NCI-H748 treated with DMSO at 0.1 percent for 48 hours (cell line): ENCODE data around the gene AGT.
A peak's percentile ranks its signal among the peaks of the same experiment; 100 is the strongest.

Experiments
- DNase-seq: peaks from one replicate; lab custom pipeline; 2025; lab: John Stamatoyannopoulos, UW

Gene AGT

DNA sequence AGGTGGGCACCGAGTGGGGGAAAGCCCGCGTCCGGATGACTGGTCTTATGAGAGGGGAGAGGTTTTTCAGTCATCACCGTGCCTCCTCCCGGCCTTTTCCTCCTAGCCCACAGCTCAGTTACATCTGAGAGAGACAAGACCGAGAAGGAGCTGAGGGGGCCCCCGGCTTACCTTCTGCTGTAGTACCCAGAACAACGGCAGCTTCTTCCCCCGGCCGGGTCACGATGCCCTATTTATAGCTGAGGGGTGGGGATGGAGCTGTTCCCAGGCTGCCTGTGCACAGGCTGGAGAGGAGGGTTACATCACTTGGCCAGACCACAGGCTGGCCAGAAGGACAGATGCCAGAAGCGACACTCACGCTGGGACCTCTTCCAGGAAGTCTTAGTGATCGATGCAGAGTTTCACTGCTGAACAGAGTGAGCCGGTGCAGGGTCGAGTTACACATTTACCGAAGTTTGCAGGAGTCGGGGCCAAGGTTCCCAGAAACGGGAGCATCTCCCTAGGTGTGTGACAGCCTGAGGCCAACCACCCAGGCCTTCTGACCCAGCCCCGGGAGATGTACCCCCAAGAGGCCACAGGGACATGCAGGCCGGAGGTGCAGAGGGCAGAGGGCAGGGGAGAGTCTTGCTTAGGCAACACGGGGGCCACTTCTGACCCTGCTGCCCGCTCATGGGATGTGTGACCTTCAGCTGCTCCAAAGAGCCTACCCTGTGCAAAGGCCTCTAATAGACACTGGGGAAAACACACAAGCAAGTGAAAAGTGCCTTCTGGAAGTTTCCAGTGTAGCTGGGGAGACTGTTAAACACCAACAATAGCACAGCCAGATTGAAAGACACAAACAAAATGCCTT is at the start of gene AGT:
TSS of gene AGT (minus strand) at position 208 of the 850 bp plus-strand sequence. CDS start 3,299 bp downstream, outside the sequence.
- DNase-seq = no peak

DNA sequence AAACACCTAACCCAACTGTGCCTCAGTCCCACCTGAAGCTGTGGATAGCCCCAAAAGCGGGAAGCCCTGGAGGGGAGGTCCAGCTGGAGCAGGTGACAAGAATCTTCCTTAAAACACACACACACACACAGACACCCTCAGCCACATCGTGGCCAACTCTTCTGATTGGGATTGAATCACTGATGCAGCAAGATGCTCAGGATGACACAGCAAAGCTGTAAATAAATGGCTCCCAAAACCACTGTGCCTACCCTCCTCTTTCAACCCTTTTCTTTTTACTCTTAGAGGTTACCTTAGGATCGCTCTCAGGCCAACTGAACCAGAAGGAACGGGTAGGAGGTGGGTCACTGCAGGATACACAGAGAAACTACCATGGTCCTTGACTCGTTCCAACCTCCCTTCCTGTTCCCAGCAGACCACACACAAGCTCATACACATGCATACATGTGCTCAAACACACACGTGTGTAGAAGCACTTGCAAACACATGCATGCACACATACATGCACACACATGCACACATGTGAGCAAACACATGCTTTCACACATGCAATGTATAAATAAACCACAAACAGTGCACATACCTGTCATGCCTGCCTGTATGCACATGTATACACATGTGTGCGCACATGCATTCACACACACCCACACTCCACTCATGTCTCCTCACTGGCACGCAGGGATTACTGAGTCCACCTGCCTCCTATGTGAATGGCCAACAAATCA is 47.7 kb upstream of the AGT start:
- DNase-seq = no peak

DNA sequence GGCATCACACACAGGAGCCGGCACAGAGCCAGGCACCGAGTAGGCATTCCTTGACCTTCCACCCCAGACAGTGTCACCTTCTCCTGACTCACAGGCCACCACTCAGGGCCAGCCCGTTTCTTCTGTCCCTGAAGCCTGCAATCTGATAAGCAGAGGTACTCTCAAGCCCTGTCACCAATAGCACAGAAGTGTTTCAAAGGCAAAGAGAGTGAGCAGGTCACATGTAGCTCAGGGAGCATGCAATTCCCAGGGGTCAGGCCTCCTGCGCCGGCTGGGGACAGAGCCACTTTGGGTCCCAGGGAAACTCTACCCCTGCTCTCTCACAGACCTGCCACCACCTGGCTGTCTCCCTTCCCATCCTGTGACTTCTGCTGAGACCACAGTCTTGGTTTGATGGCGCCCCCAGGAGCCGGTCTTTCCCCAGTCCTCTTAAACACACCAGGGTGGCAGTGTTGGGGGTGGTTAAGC is 46.5 kb upstream of the AGT start:
- DNase-seq = no peak

DNA sequence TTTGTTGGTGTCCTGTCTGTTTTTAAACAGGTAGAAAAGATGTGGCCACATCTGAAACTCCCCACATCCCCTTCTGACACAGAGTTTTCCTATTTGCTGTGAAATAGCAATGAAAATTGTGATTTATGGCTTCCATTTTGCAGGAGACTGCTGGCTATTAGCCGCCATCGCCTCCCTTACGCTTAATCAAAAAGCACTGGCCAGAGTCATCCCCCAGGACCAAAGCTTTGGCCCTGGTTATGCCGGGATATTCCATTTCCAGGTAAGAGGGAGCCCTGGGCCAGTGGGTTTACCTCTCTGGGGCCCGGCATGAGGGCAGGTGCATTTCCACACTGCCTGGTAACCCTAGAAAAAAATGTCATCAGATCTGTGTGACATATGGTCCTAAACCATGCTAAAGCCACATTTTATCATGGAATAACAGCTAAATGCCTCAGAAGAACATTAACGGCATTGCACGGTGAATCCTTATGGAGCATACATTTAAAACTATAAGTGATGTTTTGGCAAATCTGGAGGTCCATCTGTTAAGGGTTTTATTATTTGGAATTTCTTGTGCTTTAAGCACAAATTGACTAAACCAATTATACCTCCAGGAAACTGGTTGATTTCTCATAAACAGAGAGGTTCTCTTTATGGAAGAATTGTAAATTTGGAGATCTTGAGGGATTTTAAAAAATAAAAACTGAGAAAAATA is 45.6 kb upstream of the AGT start:
- no peak for DNase-seq

DNA sequence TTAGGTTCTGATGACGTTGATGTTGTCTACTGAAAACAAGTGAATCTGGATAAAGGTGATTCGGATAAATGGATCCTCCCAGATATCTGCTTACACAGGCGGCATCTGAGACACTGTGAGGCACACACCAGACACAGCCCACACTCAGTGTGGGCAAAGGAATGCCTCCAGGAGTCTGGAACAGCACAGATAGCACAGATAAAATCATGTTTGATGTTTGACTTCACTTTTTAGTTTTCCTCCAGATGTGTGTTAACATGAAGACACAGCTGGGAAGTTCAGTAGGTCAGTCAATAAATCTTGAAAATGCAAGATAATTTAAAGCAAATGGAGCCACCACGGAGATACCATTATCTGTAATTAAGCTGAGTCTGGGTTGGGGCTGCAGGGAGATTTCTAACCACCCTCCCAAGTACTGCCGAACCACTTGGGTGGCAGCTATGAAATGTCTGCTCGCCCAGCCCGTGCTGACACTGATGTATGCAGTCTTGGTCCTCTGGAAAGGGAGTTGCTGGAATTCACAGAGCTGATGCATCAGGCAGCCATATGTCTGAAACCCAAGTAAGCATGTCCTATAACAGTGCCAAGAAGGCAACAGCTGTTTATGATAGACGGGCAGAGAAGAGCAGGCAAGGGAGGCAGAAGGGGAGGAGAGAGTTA is 44.9 kb upstream of the AGT start:
- no peak for DNase-seq

DNA sequence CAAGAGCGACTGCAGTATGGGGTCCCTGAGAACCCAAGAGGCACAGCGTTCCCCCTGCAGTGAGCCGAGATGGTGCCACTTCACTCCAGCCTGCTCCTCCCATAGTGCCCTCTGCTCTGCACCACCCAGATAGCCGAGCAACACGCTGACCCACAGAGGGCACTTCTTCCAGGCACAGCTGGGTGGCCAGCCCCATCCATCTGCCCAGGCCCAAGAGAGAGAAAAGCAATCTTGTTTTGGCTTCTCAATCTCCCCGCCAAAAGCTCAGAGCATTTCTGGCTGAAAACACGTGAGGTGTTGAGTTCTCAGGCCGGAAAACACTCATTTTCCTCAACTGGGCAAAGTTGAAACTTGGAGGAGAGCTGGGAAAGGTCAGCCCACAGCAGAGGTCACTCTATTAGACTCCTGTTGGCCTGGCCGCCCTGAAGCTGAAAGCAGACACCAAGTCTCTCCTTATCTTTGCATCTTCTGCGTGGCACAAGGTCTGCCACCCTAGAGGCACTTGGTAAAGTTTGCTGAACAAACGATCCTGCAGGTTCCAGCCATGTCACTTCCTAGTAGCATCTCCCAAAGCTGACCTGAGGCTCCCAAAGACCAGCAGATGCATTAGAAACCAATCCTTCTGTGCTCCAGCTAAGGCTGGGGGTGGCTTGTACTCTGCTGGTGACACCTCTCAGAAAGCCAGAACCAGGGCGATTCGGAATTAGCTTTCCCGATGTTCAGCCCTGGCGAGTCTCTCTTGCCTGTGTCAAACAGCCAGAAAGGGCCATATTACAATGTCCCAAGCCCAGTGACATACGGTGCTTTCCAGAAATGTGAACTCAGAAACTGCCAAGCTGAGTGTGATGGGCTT is 44.2 kb upstream of the AGT start:
- DNase-seq = no peak

DNA sequence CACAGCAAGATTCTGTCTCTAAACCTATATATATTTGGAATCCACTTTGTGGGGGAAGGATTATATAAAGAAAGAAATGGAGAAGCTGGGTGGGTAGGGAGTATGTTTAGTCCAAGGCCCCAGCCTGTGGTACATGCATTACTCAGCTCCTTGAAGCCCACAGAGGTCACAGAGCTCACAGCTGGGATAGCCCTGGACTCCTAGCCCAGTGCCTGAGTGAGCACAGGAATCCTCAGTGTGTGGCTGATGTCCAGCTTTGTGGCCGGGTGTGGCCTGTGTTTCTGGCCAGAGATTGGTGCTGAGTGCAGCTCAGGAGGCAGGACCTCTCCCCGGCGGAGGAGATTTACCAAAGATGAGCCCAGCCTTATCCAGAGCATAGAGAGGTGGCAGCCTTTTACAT is 40.9 kb upstream of the AGT start:
- no peak for DNase-seq

DNA sequence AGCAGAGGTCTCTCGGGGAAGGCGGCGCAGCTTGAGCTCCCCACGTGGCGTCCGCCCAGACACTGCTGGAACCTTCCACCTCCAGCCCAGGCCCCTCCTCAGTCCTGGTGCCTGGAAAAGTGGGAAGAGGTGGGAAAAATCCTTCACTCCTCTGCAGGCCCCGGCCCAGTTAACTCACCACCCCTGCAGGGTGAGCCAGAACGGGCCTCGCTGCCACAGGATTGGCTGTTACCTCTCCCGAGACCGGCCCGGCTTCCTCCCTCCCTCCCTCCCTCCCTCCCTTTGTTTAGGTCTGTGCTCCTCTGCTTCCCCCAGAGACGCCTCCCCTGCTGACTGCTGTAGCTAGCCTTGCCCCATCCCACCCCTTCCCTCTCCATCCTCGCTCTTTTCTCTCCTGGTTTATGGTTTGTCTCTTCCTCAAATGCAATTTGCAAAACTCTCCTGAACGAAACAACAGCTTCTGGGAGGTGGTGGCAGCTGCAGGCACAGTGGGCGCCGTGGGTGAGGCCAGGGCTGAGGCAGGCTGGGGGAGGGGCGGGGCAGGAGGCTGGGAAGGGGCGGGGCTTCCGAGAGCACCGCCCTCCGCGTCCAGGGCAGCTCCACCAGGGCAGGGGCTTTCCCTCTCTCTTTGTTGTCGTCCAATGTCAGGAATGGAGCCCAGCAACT is 39.8 kb upstream of the AGT start:
- peak; percentile 73 for DNase-seq

DNA sequence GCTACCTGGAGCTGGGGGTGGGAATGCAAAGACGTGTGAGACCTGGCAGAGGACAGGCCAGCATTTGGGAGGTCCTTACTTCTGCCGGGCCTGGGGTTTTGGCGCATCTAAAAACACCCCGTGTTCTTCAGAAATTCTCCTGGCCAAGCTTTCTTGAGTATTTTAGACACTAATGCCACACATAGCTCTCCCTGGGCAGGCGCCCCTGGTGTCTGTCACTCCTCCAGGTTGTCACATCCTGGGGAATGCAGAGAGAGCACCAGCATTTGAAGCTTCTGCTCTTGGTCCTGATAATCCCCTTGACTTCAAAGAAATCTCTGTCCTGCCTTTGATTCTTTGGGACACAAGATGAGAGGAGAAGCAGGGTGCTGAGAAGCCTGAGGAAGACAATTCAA is 39.3 kb upstream of the AGT start:
- DNase-seq = no peak

DNA sequence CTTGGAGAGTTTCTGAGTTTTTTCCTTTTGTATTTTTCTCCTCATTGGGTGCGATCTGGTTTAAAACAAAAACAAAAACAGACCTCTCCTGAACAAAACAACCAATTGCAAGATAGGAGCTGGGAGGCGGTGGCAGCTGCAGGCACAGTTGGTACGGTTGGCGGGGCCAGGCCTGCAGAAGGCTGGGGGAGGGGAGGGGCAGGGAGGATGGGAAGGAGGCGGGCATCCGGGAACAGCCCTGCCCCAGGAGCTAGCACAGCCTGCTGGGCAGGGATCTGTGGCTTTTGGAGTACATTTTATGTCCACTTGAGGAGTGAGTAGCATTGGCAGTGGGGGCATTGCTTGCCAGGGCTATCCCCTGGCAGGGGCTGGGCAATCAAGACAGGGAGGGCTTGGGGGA is 38.5 kb upstream of the AGT start:
- DNase-seq = peak; percentile 37

DNA sequence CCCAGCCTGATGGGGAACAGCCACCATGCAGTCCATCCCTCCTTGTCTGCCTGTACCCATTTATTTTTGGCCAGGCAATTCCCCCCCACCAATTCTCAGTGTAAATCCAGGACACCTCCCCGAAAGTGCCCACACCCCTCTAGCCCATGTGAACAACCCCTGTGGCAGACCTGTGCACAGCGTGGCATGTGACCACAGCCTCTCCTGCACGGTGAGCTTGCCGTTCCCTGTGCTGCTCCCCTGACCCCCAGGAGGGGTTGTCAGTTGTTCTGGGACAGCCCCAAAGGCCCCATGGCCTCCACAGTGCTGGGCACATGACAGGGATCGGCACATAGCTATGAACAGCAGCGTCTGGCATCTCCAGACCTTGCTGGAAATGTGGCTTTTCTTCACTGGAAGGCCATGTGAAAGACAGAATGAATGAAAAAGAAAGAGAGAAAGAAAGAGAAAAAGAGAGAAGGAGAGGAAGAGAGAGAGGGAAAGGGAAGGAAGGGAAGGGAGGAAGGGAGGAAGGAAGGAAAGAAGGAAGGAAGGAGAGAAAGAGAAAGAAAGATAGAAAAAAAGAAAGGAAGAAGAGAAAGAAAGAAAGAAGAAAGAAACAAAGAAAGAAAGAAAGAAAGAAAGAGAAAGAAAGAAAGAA is 37.2 kb upstream of the AGT start:
- DNase-seq = no peak

DNA sequence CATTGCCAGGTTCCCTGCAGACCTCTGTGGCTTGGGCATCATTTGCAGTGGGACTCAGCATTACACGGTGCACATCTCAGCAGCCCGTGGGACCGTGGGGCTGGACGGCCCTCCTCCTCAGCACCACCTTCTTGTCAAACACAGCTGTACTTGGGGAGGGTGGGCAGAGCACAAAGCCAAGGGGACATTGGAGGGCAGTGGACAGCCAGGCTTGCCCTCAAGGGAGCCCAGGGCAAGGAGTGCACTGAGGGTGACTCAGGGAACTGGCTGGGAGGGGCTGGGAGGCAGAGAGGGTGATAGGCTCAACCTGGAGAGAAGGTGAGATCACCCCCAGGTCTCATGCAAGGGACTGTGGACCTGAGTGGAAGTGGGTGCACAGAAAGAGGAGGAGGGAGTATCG is 36.7 kb upstream of the AGT start:
- DNase-seq = no peak

DNA sequence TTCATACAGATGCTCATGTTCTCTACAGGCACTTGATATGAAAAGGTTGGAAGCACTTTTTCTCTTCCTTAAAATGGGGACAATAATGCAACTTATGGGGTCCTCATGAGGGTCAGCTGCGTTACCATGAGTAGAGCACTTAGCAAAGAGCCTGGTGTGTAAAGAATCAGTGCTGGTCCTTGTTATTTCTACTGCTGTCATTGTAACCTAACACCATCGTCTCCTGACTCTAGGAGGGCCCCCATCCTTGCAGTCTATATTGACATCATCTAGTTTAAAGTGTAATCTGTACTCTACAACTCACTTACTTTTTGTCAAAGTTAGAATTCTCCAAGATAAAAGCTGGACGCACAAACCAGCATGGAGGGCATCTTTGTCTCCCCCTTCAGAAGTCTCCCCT is 35.7 kb upstream of the AGT start:
- no peak for DNase-seq

DNA sequence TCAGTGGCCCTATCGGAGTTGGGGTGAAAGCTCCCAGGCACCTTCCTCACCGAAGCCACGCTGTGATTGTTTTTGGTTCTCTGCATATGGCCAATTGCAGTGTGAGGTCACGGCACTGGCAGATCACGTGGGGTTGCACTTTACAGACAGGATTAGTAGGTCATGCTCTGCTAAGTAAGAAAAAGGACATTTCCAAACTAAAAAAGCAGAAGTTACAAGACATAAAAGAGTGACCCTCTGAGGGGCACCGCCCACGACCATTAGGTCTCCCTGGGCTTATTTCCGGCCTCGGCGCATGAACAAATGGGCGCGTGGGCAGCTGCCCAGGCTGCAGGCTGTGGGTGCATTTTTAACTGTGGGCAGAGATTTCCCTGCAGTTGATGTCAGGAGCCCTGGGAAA is 35.2 kb upstream of the AGT start:
- DNase-seq = no peak

DNA sequence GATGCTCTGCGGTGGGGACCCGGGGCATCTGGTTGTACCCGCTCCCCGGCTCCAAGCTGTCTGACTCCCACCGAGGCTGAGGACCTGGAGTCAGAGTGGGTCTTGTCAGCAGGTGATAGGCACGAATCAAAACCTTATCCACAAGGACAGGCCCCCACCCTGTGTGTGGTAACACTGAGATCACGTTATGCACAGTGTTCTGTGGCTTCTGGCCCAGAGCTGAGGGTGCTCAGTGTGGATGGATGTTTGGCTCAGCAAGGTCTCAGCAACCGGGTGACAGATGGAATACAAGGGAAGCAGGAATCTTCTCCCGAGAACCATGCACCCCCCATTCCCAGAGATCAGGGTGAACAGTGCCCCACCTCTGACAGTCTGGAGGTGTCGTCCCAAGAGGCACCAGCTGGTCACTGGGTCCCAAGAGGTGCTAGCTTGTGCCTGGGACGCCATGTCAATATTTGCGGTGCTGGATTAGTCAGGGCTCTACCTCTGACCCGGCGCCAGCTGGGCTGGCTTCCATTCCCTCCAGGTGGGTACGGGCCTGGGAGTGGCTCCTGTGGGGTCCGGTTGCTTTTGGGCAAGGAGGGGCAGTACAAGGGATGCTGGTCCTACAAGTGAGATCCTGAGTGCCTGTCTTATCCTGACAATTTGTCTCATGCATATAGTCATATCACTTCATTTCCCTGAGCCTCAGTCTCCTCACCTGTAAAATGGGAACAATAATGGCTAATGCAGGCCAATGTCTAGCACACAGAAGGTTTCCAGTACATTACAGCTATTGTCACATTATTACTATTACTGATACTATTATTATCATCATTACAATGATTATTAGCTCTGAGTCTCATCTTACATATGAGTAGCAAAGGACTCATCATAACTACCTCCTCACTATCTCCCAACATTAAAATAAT is 34.2 kb upstream of the AGT start:
- DNase-seq = no peak

DNA sequence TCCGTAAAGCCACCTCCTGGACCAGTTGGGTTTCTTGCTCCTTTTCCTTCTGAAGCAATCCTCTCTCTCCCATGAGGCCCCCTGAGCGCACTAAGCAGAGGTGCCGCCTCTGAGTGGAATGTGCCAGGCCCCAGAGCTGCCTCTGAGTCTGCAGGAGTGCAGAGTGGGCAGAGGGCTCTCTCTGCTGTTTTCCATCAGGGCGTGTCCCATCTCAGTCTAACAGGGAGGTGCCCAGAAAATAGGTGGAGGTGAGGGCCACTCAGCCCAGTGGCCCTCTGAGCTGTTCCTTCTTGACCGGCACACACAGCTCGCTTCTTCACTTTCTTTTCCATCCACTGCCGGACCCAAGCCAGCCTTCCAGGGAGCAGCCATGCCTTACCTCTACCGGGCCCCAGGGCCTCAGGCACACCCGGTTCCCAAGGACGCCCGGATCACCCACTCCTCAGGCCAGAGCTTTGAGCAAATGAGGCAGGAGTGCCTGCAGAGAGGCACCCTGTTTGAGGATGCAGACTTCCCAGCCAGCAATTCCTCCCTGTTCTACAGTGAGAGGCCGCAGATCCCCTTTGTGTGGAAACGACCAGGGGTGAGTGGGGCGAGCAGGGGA is 33.3 kb upstream of the AGT start, which contains the start of gene CAPN9:
TSS of gene CAPN9 (plus strand) at position 262 of the 604 bp plus-strand sequence. CDS start at position 371, 109 bp downstream.
- DNase-seq = no peak

DNA sequence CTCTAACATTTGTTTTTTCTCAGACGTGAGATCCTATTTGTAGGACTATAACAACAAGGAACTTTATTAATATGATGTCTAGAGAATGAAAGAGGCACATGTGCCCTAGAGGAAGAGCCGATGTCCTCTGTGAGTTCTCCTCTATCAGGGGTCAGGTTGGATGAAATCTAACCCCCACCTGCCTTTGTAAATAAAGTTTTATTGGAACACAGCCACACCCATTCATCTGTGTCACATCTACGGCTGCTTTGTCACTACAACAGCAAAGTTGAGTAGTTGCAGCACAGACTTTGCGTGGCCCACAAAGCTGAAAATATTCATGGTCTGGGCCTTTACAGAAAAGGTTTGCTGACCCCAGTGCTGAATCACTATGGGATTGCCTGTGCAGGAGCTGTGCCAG is 32.7 kb upstream of the AGT start:
- no peak for DNase-seq

DNA sequence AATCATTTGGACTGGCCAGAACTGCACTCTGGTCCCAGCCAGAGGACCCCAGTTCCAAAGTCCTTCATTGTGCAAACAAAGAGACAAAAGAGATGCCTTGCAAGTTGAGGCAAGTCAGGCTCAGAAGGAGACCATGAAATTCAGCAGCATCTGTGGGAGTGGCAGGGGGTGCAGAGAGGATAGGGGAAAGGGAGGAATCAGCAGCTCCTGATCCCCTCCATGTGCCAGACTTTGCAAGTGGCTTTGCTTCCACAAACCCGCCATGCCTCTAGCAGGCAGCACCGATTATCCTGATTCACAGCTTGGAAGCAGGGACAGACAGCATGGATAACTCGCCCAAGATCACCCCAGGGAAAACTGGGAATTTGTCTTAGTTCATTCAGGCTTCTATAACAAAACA is 31.1 kb upstream of the AGT start:
- DNase-seq = no peak

DNA sequence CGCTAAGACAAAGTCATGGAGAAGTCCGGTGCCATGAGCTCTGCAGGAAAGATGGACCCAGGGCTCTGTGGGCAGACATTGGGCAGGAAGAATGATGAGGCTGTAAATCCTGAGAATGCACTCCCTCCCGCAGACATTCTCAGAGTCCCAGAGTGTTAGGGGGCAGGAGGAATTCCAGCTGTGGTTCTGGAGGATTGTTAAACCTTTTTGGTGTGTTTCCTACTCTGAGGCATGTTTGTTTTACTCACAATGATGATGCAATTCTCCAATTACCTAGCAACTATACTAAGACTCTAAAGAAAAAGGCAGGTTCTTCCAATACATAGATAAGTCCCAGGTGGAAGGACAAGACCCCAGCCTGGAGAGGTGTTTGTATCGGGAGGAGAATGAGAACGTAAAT is 30.5 kb upstream of the AGT start:
- no peak for DNase-seq
